ENCODE data around the gene TBC1D10A.

TBC1D10A gene

DNA sequence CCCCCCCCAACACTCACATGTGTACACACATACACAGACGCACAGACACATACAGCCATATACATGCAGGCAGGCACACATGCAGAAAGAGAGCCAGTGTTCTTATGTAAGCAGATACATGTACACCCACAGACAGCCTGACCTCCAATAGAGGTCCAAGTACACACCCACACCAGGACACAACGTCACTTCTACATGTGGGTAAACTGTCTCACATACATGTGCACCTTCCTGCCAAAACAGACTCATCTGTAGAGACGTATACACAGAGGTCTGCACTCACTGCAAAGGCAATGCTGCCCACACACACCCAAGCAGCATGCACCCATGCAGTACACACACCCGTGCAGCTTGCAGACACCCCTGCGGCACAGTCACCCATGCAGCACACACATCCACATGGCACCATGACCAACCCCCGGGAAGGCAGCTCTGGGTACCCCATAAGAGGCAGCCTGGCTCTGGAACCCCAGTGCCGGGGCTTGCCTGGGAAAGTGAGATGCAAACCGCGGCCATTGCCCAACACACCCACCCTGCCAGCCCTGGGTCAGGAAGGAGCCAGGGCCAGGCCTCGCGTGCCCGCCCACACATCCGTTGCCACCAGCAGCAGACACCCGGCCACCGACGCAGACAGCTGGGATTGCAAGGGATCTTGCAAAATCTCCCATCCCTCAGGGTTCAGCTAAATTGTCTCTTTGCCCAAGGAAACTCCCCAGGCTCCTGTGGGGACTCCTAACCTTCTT, 47.5 kb downstream of the TBC1D10A start:
- DNase-seq (ENCODE audit: insufficient read length, low spot score) (no peak), FAIRE-seq (no peak)
- TF ChIP-seq, protein P1, sequence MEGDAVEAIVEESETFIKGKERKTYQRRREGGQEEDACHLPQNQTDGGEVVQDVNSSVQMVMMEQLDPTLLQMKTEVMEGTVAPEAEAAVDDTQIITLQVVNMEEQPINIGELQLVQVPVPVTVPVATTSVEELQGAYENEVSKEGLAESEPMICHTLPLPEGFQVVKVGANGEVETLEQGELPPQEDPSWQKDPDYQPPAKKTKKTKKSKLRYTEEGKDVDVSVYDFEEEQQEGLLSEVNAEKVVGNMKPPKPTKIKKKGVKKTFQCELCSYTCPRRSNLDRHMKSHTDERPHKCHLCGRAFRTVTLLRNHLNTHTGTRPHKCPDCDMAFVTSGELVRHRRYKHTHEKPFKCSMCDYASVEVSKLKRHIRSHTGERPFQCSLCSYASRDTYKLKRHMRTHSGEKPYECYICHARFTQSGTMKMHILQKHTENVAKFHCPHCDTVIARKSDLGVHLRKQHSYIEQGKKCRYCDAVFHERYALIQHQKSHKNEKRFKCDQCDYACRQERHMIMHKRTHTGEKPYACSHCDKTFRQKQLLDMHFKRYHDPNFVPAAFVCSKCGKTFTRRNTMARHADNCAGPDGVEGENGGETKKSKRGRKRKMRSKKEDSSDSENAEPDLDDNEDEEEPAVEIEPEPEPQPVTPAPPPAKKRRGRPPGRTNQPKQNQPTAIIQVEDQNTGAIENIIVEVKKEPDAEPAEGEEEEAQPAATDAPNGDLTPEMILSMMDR (IDR thresholded peaks at IDR 0.05; ENCODE audit: insufficient read depth, missing control alignments), result no peak

DNA sequence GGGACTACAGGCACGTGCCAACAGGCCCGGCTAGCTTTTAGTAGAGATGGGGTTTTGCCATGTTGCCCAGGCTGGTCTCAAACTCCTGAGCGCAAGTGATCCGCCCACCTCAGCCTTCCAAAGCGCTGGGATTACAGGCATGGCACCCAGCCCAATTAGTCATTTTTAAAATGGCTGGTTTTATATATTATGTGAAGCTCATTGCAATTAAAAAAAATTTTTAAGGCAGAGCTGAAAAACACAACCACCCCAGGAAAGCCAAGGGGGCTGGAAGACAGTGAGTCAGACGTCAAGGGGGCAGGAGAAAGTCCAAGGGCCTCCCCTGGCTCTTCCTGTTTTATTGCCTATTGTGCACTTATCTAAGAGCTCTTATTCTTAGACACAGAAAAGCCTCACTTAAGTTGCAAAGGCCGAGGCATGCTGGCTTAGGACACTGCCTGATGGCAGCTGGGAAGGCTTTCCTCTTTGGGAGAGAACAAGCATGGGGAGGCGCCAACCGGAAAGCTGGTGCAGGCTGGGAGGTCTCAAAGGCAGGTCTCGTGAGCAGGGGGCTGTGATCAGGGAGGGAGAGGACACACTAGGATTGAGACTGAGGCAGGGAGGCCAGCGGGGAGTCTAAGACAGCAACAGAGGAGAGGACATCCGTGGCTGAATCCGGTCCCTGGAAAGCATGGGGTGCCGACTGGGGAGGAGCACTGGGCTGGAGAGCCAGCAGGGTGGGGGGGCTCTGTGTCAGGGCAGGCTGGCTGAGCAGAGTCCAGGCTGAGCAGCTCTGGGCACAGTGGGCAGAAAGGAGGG, 49.0 kb downstream of the TBC1D10A start:
- FAIRE-seq, result no peak
- no peak for DNase-seq (ENCODE audit: insufficient read length, low spot score)
- TF ChIP-seq, protein P1 (IDR thresholded peaks at IDR 0.05; ENCODE audit: insufficient read depth, missing control alignments), result no peak

DNA sequence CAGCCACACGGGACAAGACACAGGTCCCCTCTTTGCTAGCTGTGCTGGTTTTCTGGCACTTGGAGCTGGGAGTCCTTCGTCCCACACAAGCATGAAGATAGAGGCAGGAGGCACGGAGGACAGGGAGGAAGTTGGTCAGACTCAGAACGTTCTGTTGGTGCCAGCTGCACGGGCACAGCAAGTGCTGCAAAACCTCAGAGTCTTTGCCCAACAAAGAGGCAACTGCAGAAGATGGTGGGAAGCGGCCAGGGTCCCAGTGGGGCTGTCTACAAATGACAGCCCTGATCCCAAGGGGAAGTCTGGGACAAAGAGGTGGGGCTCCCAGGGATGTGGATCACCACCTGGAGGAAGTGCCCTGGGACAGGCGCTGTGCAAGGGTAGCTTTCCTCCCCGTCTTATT, 50.7 kb downstream of the TBC1D10A start:
- TF ChIP-seq, protein P1 (IDR thresholded peaks at IDR 0.05; ENCODE audit: insufficient read depth, missing control alignments), result no peak
- DNase-seq (ENCODE audit: insufficient read length, low spot score) (no peak), FAIRE-seq (no peak)

DNA sequence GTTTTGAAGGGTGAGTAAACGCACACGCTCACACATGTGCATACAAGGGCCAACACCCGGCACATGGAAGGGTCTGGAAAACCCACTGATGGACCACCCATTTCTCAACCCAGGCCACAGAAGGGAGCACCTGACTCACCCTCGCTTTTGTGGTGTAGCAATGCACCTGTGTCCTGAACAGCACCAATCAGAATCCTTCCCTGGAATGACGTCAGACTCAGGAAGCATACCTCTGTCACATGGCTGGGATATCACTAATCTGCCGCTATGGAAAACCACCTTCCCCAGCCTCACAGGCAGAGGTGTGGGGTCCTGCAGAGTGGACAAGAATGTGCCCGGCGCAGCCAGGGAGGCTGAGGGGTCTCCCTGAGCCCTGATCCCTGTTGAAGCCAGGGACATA, 51.1 kb downstream of the TBC1D10A start:
- FAIRE-seq (no peak), DNase-seq (ENCODE audit: insufficient read length, low spot score) (no peak)
- TF ChIP-seq, protein P1 (IDR thresholded peaks at IDR 0.05; ENCODE audit: insufficient read depth, missing control alignments), result no peak

DNA sequence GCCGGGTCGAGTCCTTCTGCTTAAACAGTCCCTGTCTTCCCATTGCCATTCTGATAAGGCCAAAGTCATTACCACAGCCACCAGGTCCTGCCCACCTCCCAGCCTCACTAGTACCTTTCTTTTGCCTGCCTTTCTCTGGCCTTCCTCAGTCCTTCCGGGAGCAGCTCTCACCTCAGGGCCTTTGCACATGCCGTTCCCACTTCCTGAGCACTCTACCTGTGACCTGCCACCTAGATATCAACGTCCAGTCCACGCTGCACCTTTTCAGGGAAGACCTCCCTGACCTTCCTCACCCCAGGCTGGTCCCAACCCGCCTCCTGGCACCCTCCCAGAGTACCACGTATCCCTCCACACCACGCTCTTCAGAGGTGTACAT, 52.3 kb downstream of the TBC1D10A start:
- no peak for FAIRE-seq
- TF ChIP-seq, protein P1 (IDR thresholded peaks at IDR 0.05; ENCODE audit: insufficient read depth, missing control alignments), result no peak

DNA sequence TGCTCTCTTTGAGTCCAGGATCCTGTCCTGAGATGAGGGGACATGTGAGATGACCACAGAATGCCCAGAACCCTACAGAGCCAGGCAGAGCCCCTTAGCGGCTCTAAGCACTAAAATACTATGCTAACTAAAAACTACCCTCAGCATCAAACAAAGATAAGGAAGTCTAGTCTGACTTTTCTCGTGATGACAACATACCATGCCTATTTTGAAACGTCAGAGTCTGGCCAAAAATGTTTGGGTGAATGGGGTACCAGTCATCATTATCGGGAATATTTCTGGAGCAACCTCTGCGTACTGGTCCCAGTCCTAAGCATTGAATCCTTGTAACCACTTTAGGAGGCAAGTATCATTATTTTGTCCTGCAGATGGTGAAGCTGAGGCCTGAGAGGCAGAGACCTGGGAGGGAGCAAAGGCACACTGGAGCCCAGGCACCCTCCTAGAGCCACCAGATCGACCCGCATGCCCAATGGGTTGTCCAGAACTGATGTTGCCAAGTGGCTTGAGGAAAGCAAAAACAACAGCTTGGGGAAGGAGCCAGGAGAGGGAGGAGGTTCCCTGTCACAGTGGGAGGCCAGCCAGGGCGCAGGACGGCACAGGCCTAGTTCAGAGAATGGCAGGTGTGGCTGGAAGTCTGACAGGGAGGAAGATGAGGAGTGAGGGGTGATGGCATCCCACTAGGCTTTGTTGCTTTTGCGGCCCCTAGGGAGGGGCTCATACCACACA, 52.9 kb downstream of the TBC1D10A start:
- FAIRE-seq (no peak), DNase-seq (ENCODE audit: insufficient read length, low spot score) (no peak)

More for the DNA sequence above, 52.3 kb downstream of the TBC1D10A start:
- DNase-seq (ENCODE audit: insufficient read length, low spot score), result no peak

More for the DNA sequence above, 52.9 kb downstream of the TBC1D10A start:
- TF ChIP-seq, protein P1 (IDR thresholded peaks at IDR 0.05; ENCODE audit: insufficient read depth, missing control alignments), result no peak

Data from D721Med (cell line).